Heart left ventricle (tissue), 16 donors: ENCODE results near the gene DGCR6. TPM values are rescaled to one million over a fixed set of nuclear protein-coding genes. Genes with fewer than 3 reads are reported as not detected.
"Not testable (repeated sequence)": the region's sequence is repeated elsewhere in the genome, so short reads cannot be mapped to it uniquely, and the experiment has no call there.

Experiments used
- ATAC-seq, 4 donors: fragments of 200-7000 bp; cut with Tn5 transposase; one replicate each; pipeline ENCODE4 v1.9.1; 2020 to 2022; ENCODE audit warnings: moderate library complexity in 4 of 4, mild to moderate bottlenecking in 3 of 4, moderate number of reproducible peaks in 1 of 4
- DNase-seq, 5 donors: peaks; one replicate each; pipeline ENCODE4 v3.0.0-alpha.2; 2020
- H3K27ac ChIP-seq, 12 donors: fragments of 200-600 bp; sonication (generic) in 4 of 12; one replicate each; pipeline versions ENCODE4 v1.5.0 to v1.8.0; 2016 to 2022; ENCODE audit warnings: mild to moderate bottlenecking in 2 of 12
- H3K27me3 ChIP-seq, 9 donors: fragments of 200-600 bp; sonication (generic) in 2 of 9; one replicate each; pipeline versions ENCODE4 v1.5.1 to v1.8.0; 2016 to 2022; ENCODE audit warnings: mild to moderate bottlenecking in 3 of 9
- H3K36me3 ChIP-seq, 9 donors: fragments of 200-600 bp; sonication (generic) in 2 of 9; one replicate each; pipeline versions ENCODE4 v1.5.0 to v1.8.0; 2018 to 2022; ENCODE audit warnings: mild to moderate bottlenecking in 2 of 9
- H3K4me1 ChIP-seq, 12 donors: fragments of 200-600 bp; sonication (generic) in 4 of 12; one replicate each; pipeline versions ENCODE4 v1.5.0 to v1.8.0; 2016 to 2022; ENCODE audit warnings: mild to moderate bottlenecking in 3 of 12
- H3K4me3 ChIP-seq, 12 donors: fragments of 200-600 bp; sonication (generic) in 4 of 12; one replicate each; pipeline versions ENCODE4 v1.5.0 to v1.8.0; 2017 to 2022; ENCODE audit warnings: mild to moderate bottlenecking in 9 of 12, moderate library complexity in 4 of 12
- H3K9me3 ChIP-seq, 12 donors: fragments of 200-600 bp; sonication (generic) in 4 of 12; one replicate each; pipeline versions ENCODE4 v1.5.0 to v1.8.0; 2016 to 2022; ENCODE audit warnings: mild to moderate bottlenecking in 1 of 12
- POLR2A ChIP-seq, 2 donors: fragments of 450-650 bp; IDR thresholded peaks; one replicate each; pipeline ENCODE4 v1.6.1; 2017; ENCODE audit warnings: antibody characterized with exemption in 2 of 2, mild to moderate bottlenecking in 2 of 2, moderate library complexity in 2 of 2
- WGBS, 4 donors: extraction: QIAGEN DNeasy Blood & Tissue Kit in 2 of 4; methylation state at CpG; one replicate each; pipeline versions ENCODE4 v1.1.5 to v1.1.7; 2013 to 2018; 5-methylcytosine and 5-hydroxymethylcytosine counted together
- intact Hi-C, 10 donors: fragments of 100-400 bp; cut with DNase I; formaldehyde crosslinking; loops; one replicate each; pipeline versions ENCODE4 v1.11.1 to v1.14.2; 2022
- polyA plus RNA-seq, 2 donors: library from polyadenylated mRNA; stranded (reverse); fragments of 200-250 nt; gene quantifications; one replicate each; pipeline ENCODE4 v1.2.3, GENCODE V29; 2013
- total RNA-seq, 9 donors: library from RNA; depleted of rRNA in 2 of 9; stranded (reverse); fragments of >200 nt in 2 of 9; fragmentation: NEBNext Ultra II Directional in 3 of 9; extraction: Animal tissue kit (Norgen Biotek cat#: 25700) in 3 of 9; gene quantifications; one replicate each; pipeline versions ENCODE4 v1.1.0 to v1.2.4, GENCODE V29; 2016 to 2023
- TF ChIP-seq, protein P1 (sequence below), 12 donors: fragments of 200-600 bp; sonication (generic) in 4 of 12; IDR thresholded peaks; one replicate each; pipeline versions ENCODE4 v1.5.0 to v1.8.0; 2018 to 2022; ENCODE audit warnings: antibody characterized with exemption in 12 of 12, mild to moderate bottlenecking in 5 of 12
- donor health status: ischemic (EF 13 %, LVEDD 7.1; RV severe dilation, severe dysfunction).
- donor health status: healthy with polysubstance abuse.
- donor health status: DM: no; HTN: yes; CAD: no.
- donor health status: DM: no; HTN: no; CAD: no.
- donor health status: ischemic (EF 25% LVEDD 6.9; RV normal size, moderate dysfunction).
- donor health status: ischemic (EF 25% LVEDD 5.7; RV mildly dilated, moderate dysfunction).
- donor health status: healthy.
- donor health status: DM: yes; HTN: yes; CAD: no.
- donor health status: ischemic (EF 35%, LVEDD 5.7; RV mildly dilated, moderate dysfunction).
- donor health status: nonischemic (EF 11% LVEDD 7.7; RV severe dilation, severe dysfunction).
- donor health status: DM: yes; HTN: yes; CAD: no.
- donor health status: PGD.
- donor health status: ischemic (EF 29% LVEDD 5.4; RV normal size, mild dysfunction).
- donor health status: nonischemic (EF 23%, LVEDD 6.1; RV moderate dilation, normal function).

DGCR6 gene
- total and polyA plus RNA-seq, 11 donors, result 3.5 to 47.0 (median 8.0) TPM

DNA sequence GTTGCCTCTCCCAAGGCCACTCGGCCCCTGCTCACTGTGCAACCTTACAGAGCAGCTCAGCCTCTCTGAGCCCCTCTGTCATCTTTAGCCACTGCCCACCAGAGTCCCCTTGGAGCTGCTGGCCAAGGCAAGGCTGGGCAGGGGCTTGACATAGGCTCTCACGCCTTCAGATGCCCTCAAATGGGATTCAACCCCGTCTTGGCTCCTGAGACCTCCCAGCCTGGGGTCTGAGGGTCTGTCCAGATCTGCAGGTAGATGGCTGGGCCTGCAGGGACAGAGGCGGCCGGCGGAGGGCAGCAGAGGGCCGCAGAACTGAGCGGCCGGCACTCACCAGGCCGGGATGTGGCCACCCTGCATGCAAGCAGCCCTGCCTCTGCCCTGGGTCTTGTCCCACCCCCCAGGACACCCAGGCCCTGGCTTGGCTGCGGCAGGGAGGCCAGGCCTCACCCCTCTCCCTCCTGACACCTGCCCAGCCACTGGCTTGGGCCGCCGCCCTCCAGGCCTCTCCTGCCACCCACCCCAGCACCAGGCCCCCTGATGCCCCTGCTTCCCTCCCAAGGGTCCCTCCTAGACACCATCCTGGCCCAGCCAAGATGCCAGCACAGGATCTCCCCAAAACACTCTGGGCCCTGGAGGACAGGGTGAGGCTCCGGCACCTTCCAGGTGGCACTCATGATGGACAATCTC lies 48.3 kb downstream of the DGCR6 start:
- peak; percentile 63 to 85 (median 83) for ATAC-seq

DNA sequence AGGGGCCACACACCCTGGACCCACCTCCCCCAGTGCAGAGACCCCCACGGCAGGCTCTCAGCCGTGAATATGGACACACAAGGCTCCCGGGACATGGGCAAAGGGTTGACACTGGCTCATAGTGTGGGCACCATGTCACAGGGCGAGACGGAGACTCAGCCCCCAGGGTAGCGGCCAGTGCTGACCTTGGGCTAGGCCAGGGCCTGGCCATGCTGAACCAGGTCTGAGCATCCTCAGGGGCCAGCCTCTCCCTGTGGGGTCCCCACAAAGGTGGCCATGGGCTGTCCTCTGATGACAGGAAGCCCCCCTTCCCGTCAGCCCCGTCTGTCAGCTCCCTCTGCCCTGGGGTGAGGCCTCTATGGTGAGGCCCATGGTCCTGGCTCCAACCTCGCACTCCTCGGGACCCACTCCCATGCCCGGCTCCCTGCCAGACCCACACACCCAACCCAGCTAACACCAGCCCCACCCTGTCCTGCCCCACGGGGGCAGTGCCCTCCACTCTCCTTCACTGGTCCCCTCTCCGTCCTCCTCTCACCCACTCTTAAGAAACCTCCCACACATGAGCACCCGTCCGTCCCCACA lies 49.0 kb downstream of the DGCR6 start:
- peak in 2 of 5 donors; percentile 6 to 48 for DNase-seq

More for the DNA sequence above, 48.3 kb downstream of the DGCR6 start:
- H3K4me3 ChIP-seq, H3K9me3 ChIP-seq, H3K4me1 ChIP-seq, H3K27ac ChIP-seq, H3K36me3 ChIP-seq: not testable (repeated sequence)
- TF ChIP-seq, protein P1, sequence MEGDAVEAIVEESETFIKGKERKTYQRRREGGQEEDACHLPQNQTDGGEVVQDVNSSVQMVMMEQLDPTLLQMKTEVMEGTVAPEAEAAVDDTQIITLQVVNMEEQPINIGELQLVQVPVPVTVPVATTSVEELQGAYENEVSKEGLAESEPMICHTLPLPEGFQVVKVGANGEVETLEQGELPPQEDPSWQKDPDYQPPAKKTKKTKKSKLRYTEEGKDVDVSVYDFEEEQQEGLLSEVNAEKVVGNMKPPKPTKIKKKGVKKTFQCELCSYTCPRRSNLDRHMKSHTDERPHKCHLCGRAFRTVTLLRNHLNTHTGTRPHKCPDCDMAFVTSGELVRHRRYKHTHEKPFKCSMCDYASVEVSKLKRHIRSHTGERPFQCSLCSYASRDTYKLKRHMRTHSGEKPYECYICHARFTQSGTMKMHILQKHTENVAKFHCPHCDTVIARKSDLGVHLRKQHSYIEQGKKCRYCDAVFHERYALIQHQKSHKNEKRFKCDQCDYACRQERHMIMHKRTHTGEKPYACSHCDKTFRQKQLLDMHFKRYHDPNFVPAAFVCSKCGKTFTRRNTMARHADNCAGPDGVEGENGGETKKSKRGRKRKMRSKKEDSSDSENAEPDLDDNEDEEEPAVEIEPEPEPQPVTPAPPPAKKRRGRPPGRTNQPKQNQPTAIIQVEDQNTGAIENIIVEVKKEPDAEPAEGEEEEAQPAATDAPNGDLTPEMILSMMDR (IDR thresholded peaks at IDR 0.05), result peak; percentile 63 to 90 (median 74)
- peak; percentile 51 to 86 (median 62) for DNase-seq
- WGBS, 4 donors, result 9 to 26% (median 16%) methylated on average over 8 to 14 of the region's 14 CpGs
- peaks cover 0 to 14% (median 0%) of the 10 kb centered on the region in 9 donors for H3K27me3 ChIP-seq
- intact Hi-C loops, result loop anchor here in 2 of 10 donors (1.0 to 10.0 kb wide), 2 partner anchors 520 to 676 kb away; partner anchors contain the start of genes CDC45 (in 1 of the 2) and UFD1 (in 1 of the 2)

DNA sequence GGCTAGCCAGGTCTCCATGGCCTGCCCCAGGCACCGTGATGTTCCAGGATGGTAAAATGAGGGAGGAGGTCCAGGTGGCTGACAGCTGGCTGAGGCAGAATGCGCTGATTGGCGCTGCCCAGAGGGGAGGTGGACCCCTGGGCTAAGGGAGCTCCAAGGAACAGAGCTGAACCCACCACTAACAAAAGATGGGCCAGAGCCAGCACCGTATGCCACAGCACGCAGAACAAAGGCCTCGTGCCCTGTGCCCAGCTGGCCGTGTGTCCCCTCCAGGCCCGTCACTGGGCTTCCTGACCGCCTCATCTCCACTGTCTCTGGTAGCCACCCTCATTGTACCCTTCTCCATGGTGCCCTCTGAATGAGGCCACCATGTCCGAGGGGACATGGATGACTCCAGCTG lies 49.6 kb downstream of the DGCR6 start:
- no peak for TF ChIP-seq POLR2A (IDR thresholded peaks at IDR 0.05)
- TF ChIP-seq, protein P1 (IDR thresholded peaks at IDR 0.05), result no peak
- no peak overlapping the region for H3K27ac ChIP-seq
- ATAC-seq (no peak), DNase-seq (peak in 2 of 5 donors; percentile 12 to 38)
- H3K9me3 ChIP-seq, result no peaks in the 10 kb centered on the region
- H3K4me3 ChIP-seq, result no peak overlapping the region
- H3K27me3 ChIP-seq, result peaks cover 0 to 7% (median 0%) of the 10 kb centered on the region in 9 donors
- no peaks in the 10 kb centered on the region for H3K4me1 ChIP-seq
- no peaks in the 10 kb centered on the region for H3K36me3 ChIP-seq
- intact Hi-C loops, result loop anchor here in 2 of 10 donors (5.0 to 10.0 kb wide), 2 partner anchors 519 to 672 kb away; partner anchors contain the start of genes CDC45 (in 1 of the 2) and UFD1 (in 1 of the 2)
- WGBS, 4 donors, result 90 to 96% (median 93%) methylated on average over 10 of the region's 10 CpGs

More for the DNA sequence above, 49.0 kb downstream of the DGCR6 start:
- H3K9me3 ChIP-seq, result no peaks in the 10 kb centered on the region
- 77 to 85% (median 83%) methylated on average over 11 to 15 of the region's 15 CpGs for WGBS, 4 donors
- H3K27ac ChIP-seq, result no peak overlapping the region
- intact Hi-C loops, result loop anchor here in 3 of 10 donors (1.0 to 10.0 kb wide), 3 partner anchors 520 to 675 kb away; partner anchors contain the start of genes CDC45 (in 1 of the 3) and UFD1 (in 1 of the 3)
- H3K27me3 ChIP-seq, result peaks cover 0 to 11% (median 0%) of the 10 kb centered on the region in 9 donors
- H3K4me3 ChIP-seq, result no peak overlapping the region
- ATAC-seq, result no peak
- no peaks in the 10 kb centered on the region for H3K36me3 ChIP-seq
- no peaks in the 10 kb centered on the region for H3K4me1 ChIP-seq
- TF ChIP-seq POLR2A (IDR thresholded peaks at IDR 0.05), result no peak
- TF ChIP-seq, protein P1 (IDR thresholded peaks at IDR 0.05), result no peak

DNA sequence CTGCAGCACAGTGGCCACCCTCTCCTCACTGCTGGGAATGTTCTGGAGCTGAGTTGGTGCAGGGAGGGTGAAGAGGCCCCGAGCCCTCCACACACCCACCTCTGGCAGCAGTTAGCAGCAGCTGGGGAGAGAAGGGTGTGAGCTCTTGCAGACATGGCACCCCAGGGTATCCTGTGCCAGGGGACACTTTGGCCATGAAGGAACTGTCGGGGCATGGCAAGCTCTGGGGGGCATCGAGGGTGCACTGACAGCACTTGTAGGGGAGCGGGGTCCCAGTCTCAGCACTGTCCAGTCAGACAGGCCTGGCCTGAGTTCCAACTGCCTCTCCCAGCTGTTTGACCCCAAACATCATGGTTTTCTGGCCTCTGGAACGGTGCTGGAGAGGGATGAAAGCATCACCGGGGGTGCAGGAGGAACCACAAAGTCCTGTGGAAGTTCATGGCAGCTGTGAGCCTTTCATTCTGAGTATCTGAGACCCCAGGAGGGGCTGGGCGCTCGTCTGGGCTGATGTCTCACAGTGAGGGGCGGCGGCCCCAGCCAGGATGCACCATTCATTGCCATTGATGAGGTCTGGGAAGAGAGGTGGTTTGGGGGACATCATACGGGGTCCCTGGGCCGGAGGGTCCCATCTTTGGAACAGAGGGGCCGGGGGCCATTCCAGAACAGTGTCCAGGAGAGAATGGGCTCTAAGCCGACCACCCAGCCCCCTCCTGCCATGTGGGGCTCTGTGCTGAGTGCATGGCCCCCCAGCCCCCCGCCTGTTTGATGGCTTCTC lies 50.2 kb downstream of the DGCR6 start:
- DNase-seq, result peak in 2 of 5 donors; percentile 9 to 29
- H3K36me3 ChIP-seq, H3K4me1 ChIP-seq, H3K9me3 ChIP-seq, H3K27me3 ChIP-seq, H3K27ac ChIP-seq, H3K4me3 ChIP-seq, ATAC-seq: not testable (repeated sequence)
- intact Hi-C loops, result loop anchor here in 2 of 10 donors (5.0 to 10.0 kb wide), 2 partner anchors 518 to 671 kb away; partner anchors contain the start of genes CDC45 (in 1 of the 2) and UFD1 (in 1 of the 2)
- WGBS, 4 donors, result 71 to 75% (median 73%) methylated on average over 13 to 15 of the region's 15 CpGs

DNA sequence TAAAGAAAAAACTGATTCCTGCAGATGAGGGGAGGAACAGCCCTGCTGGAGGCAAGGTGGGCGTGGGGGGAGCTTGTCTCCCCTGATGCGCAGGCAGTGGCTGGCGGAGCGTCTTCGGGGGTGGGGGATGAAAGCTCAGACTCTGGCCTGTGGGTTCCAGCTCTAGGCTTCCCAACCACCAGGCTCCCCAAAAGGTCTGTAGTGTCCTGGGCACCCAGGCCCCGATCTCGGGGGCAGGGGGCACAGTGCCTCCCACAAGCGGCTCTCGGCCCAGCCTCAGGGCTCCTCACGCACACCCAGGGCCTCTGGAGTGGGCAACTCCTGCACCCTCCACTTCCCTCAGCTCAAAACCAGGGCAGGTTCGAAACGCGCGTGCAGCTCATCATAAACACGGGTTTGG lies 50.8 kb downstream of the DGCR6 start:
- H3K27ac ChIP-seq, H3K4me1 ChIP-seq, H3K9me3 ChIP-seq, H3K4me3 ChIP-seq, H3K36me3 ChIP-seq, H3K27me3 ChIP-seq, ATAC-seq: not testable (repeated sequence)
- intact Hi-C loops, result loop anchor here in 2 of 10 donors (5.0 to 10.0 kb wide), 2 partner anchors 518 to 670 kb away; partner anchors contain the start of genes CDC45 (in 1 of the 2) and UFD1 (in 1 of the 2)
- 74 to 79% (median 75%) methylated on average over 11 to 15 of the region's 15 CpGs for WGBS, 4 donors
- DNase-seq, result peak in 2 of 5 donors; percentile 2 to 31

DNA sequence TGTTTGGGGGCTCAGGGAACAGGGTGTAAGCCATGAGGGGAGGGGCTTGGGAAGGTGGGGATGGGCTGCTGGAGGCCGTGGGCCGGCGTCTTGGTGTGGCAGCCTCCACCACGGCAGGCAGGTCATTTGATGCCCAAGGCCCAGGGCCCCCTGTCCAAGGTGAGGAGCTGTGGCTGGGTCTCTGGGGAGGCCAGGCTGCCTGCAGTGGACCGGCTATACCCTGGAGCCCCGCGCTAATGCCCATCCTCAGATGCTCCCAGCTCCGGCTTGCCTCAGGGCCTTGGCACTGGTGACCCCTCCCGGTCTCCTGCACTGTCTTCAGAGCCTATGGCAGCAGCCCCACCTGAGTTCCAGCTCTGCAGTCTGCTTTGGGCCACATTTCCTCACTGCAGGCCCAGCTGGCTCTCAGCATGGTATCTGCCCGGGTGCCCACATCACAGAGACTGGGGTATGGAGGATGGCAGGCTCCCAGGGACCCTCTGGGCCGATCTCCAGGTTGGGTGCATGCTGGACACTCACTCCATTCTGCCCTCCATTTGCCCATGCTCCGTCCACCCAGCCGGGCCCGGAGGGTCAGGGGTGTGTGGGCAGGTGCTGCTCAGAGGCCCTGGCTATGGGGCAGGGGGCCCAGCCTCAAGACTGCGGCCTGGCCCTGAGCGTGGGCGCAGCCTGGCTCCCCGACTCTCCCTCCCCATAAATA lies 51.7 kb downstream of the DGCR6 start:
- H3K4me3 ChIP-seq, H3K9me3 ChIP-seq, H3K27me3 ChIP-seq, H3K27ac ChIP-seq, H3K36me3 ChIP-seq, H3K4me1 ChIP-seq, ATAC-seq: not testable (repeated sequence)
- WGBS, 4 donors, result 69 to 80% (median 72%) methylated on average over 10 to 15 of the region's 18 CpGs
- peak in 1 of 5 donors; percentile 28 for DNase-seq
- intact Hi-C loops, result loop anchor here in 2 of 10 donors (5.0 to 10.0 kb wide), 2 partner anchors 517 to 670 kb away; partner anchors contain the start of genes CDC45 (in 1 of the 2) and UFD1 (in 1 of the 2)
